ENCODE data around the gene MAGI1.

MAGI1 gene

GRCh38 chr3:65636326-65636725 is 402.4 kb downstream of the MAGI1 start:
- Histone ChIP-seq H2AFZ (ENCODE audit: low read depth, low read length, severe bottlenecking) (no peak overlapping the region), H3K9ac (ENCODE audit: low read length) (no peak overlapping the region), H4K20me1 (ENCODE audit: low read depth, low read length) (no peaks in the 10 kb centered on the region), H3F3A (ENCODE audit: insufficient read depth) (no peaks in the 10 kb centered on the region), H3K27me3 (ENCODE audit: low read length) (no peaks in the 10 kb centered on the region), H3K9me3 (ENCODE audit: insufficient read depth, low read length) (no peaks in the 10 kb centered on the region), H3K4me2 (ENCODE audit: low read depth, low read length, poor library complexity, severe bottlenecking) (no peak overlapping the region), H3K36me3 (ENCODE audit: low read length) (no peaks in the 10 kb centered on the region), H3K9me2 (replicated peaks; ENCODE audit: insufficient read depth, low read length) (no peaks in the 10 kb centered on the region), H3K4me3 (ENCODE audit: insufficient read depth, low read length, poor library complexity, severe bottlenecking) (no peak overlapping the region), H3K79me2 (ENCODE audit: insufficient read depth, low read length) (no peaks in the 10 kb centered on the region), H3K27ac (ENCODE audit: low read depth, low read length) (no peak overlapping the region)
- no peak for TF ChIP-seq EZH2phosphoT487 (conservative IDR thresholded peaks at IDR 0.05; ENCODE audit: low read length)
- TF ChIP-seq, protein P1, sequence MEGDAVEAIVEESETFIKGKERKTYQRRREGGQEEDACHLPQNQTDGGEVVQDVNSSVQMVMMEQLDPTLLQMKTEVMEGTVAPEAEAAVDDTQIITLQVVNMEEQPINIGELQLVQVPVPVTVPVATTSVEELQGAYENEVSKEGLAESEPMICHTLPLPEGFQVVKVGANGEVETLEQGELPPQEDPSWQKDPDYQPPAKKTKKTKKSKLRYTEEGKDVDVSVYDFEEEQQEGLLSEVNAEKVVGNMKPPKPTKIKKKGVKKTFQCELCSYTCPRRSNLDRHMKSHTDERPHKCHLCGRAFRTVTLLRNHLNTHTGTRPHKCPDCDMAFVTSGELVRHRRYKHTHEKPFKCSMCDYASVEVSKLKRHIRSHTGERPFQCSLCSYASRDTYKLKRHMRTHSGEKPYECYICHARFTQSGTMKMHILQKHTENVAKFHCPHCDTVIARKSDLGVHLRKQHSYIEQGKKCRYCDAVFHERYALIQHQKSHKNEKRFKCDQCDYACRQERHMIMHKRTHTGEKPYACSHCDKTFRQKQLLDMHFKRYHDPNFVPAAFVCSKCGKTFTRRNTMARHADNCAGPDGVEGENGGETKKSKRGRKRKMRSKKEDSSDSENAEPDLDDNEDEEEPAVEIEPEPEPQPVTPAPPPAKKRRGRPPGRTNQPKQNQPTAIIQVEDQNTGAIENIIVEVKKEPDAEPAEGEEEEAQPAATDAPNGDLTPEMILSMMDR (IDR thresholded peaks at IDR 0.05; ENCODE audit: insufficient read depth, low read length, poor library complexity, severe bottlenecking): no peak

GRCh38 chr3:65635657-65636056 is 403.1 kb downstream of the MAGI1 start:
- no peaks in the 10 kb centered on the region for H3K27me3 ChIP-seq (ENCODE audit: low read length)
- no peak overlapping the region for H2AFZ ChIP-seq (ENCODE audit: low read depth, low read length, severe bottlenecking)
- H3K36me3 ChIP-seq (ENCODE audit: low read length): no peaks in the 10 kb centered on the region
- no peak overlapping the region for H3K4me3 ChIP-seq (ENCODE audit: insufficient read depth, low read length, poor library complexity, severe bottlenecking)
- no peaks in the 10 kb centered on the region for H3K79me2 ChIP-seq (ENCODE audit: insufficient read depth, low read length)
- no peak overlapping the region for H3K9ac ChIP-seq (ENCODE audit: low read length)
- H4K20me1 ChIP-seq (ENCODE audit: low read depth, low read length): no peaks in the 10 kb centered on the region
- H3F3A ChIP-seq (ENCODE audit: insufficient read depth): no peaks in the 10 kb centered on the region
- no peaks in the 10 kb centered on the region for H3K9me3 ChIP-seq (ENCODE audit: insufficient read depth, low read length)
- H3K4me2 ChIP-seq (ENCODE audit: low read depth, low read length, poor library complexity, severe bottlenecking): no peak overlapping the region
- no peaks in the 10 kb centered on the region for H3K9me2 ChIP-seq (replicated peaks; ENCODE audit: insufficient read depth, low read length)
- H3K27ac ChIP-seq (ENCODE audit: low read depth, low read length): no peak overlapping the region
- TF ChIP-seq, protein P1 (IDR thresholded peaks at IDR 0.05; ENCODE audit: insufficient read depth, low read length, poor library complexity, severe bottlenecking): no peak
- no peak for TF ChIP-seq EZH2phosphoT487 (conservative IDR thresholded peaks at IDR 0.05; ENCODE audit: low read length)

GRCh38 chr3:65633018-65633638 is 405.6 kb downstream of the MAGI1 start:
- Histone ChIP-seq H3K9me3 (ENCODE audit: insufficient read depth, low read length) (no peaks in the 10 kb centered on the region), H3K27me3 (ENCODE audit: low read length) (0 out of 2 replicates have a peak, but pooled peaks cover 3% of the 10 kb centered on the region), H3K9ac (ENCODE audit: low read length) (no peak overlapping the region), H3K9me2 (replicated peaks; ENCODE audit: insufficient read depth, low read length) (no peaks in the 10 kb centered on the region), H3K4me2 (ENCODE audit: low read depth, low read length, poor library complexity, severe bottlenecking) (no peak overlapping the region), H3F3A (ENCODE audit: insufficient read depth) (no peaks in the 10 kb centered on the region), H3K27ac (ENCODE audit: low read depth, low read length) (no peak overlapping the region), H3K36me3 (ENCODE audit: low read length) (no peaks in the 10 kb centered on the region), H4K20me1 (ENCODE audit: low read depth, low read length) (no peaks in the 10 kb centered on the region), H3K4me3 (ENCODE audit: insufficient read depth, low read length, poor library complexity, severe bottlenecking) (no peak overlapping the region), H3K79me2 (ENCODE audit: insufficient read depth, low read length) (no peaks in the 10 kb centered on the region), H2AFZ (ENCODE audit: low read depth, low read length, severe bottlenecking) (no peak overlapping the region)
- TF ChIP-seq, protein P1 (IDR thresholded peaks at IDR 0.05; ENCODE audit: insufficient read depth, low read length, poor library complexity, severe bottlenecking): no peak
- TF ChIP-seq EZH2phosphoT487 (conservative IDR thresholded peaks at IDR 0.05; ENCODE audit: low read length): no peak
